A673 (cell line): ENCODE measurements around the gene MTG2.

Experiments
- CTCF ChIP-seq: fragments of 300-800, 200-600 bp; sonication (generic); conservative IDR thresholded peaks from 2 replicates; pipeline ENCODE4 v1.5.1; 2017; ENCODE audit warnings: low read depth, mild to moderate bottlenecking, antibody characterized with exemption, low read length, moderate library complexity, mixed read lengths
- EZH2 ChIP-seq: fragments of 200-600 bp; sonication (generic); IDR thresholded peaks from 2 replicates; pipeline ENCODE4 v1.6.1; 2017; ENCODE audit warnings: borderline replicate concordance, low read depth, mild to moderate bottlenecking, mixed read lengths, antibody characterized with exemption, low read length; ENCODE audit not compliant: poor library complexity, severe bottlenecking

GRCh38 chr20:62148908-62149314, 33.9 kb upstream of the MTG2 start:
- no peak for TF ChIP-seq CTCF
- TF ChIP-seq EZH2: no peak
